A673 (cell line): ENCODE data around the gene PLEKHH2.

Experiments used
- EZH2 ChIP-seq: fragments of 200-600 bp; sonication (generic); IDR thresholded peaks from 2 replicates; pipeline ENCODE4 v1.6.1; 2017; ENCODE audit warnings: borderline replicate concordance, low read depth, mild to moderate bottlenecking, mixed read lengths, antibody characterized with exemption, low read length; ENCODE audit not compliant: poor library complexity, severe bottlenecking
- TF ChIP-seq, protein P1 (sequence below): fragments of 300-800, 200-600 bp; sonication (generic); conservative IDR thresholded peaks from 2 replicates; pipeline ENCODE4 v1.5.1; 2017; ENCODE audit warnings: low read depth, mild to moderate bottlenecking, antibody characterized with exemption, low read length, moderate library complexity, mixed read lengths

DNA sequence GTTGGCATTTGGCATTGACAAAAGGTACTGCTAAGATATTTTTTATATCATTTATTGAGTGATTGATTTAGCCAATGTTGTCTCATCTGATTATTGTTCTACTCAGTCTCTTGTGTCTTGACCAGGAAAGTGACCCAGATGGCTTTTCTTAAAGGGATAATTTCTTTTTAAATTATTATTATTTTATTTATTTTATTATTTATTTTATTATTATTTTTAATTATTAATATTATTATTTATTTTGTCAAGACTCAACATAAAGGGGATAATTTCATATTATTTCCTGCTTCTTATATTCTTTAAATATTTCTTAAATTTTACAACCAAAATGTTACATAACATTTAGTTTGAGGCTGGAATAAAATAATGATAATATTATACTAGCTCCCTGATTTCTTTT is 163.8 kb downstream of the PLEKHH2 start:
- TF ChIP-seq, protein P1, sequence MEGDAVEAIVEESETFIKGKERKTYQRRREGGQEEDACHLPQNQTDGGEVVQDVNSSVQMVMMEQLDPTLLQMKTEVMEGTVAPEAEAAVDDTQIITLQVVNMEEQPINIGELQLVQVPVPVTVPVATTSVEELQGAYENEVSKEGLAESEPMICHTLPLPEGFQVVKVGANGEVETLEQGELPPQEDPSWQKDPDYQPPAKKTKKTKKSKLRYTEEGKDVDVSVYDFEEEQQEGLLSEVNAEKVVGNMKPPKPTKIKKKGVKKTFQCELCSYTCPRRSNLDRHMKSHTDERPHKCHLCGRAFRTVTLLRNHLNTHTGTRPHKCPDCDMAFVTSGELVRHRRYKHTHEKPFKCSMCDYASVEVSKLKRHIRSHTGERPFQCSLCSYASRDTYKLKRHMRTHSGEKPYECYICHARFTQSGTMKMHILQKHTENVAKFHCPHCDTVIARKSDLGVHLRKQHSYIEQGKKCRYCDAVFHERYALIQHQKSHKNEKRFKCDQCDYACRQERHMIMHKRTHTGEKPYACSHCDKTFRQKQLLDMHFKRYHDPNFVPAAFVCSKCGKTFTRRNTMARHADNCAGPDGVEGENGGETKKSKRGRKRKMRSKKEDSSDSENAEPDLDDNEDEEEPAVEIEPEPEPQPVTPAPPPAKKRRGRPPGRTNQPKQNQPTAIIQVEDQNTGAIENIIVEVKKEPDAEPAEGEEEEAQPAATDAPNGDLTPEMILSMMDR: no peak
- no peak for TF ChIP-seq EZH2
